Keratinocyte (primary cell): Measurements from ENCODE around the gene PLXNA2. TPM values are rescaled to one million over a fixed set of nuclear protein-coding genes. Genes with fewer than 3 reads are reported as not detected.

ENCODE experiments used
- DNase-seq: peaks from one replicate; pipeline ENCODE4 v3.0.0-alpha.2; 2011; ENCODE audit warnings: low read depth, missing footprints, low spot score
- FAIRE-seq: peaks from 2 replicates; lab custom pipeline; 2011; peaks lifted over from hg19 to GRCh38; lab: Jason Lieb, UNC
- H2AFZ ChIP-seq: 2 replicates; pipeline ENCODE4 v1.6.0; 2012; ENCODE audit warnings: low read length, control low read depth, inconsistent platforms; ENCODE audit not compliant: control insufficient read depth
- H3K27ac ChIP-seq: 2 replicates; pipeline ENCODE4 v1.5.1; 2011; ENCODE audit warnings: low read length; ENCODE audit not compliant: control insufficient read depth, insufficient read depth
- H3K27me3 ChIP-seq: 3 replicates; pipeline ENCODE4 v1.6.0; 2011; ENCODE audit warnings: low read length; ENCODE audit not compliant: control insufficient read depth, insufficient read depth; ENCODE audit errors: extremely low read depth
- H3K36me3 ChIP-seq, 2 experiments: 2 replicates in 1 of 2; 3 replicates in 1 of 2; pipeline ENCODE4 v1.5.1; 2011; ENCODE audit warnings: low read length in 2 of 2, mild to moderate bottlenecking in 1 of 2; ENCODE audit not compliant: control insufficient read depth in 2 of 2, insufficient read depth in 2 of 2; ENCODE audit errors: extremely low read depth in 1 of 2
- H3K4me1 ChIP-seq: 3 replicates; pipeline ENCODE4 v1.5.1; 2011; ENCODE audit warnings: low read length; ENCODE audit not compliant: control insufficient read depth, insufficient read depth; ENCODE audit errors: extremely low read depth
- H3K4me2 ChIP-seq: 3 replicates; pipeline ENCODE4 v1.6.0; 2011; ENCODE audit warnings: low read depth, low read length; ENCODE audit not compliant: control insufficient read depth, insufficient read depth; ENCODE audit errors: extremely low read depth
- H3K4me3 ChIP-seq, 3 experiments: fragments of 200-600 bp in 1 of 3; sonication (generic) in 1 of 3; 2 replicates in 2 of 3; 3 replicates in 1 of 3; pipeline ENCODE4 v1.5.1; 2011 to 2016; ENCODE audit warnings: low read length in 3 of 3, mild to moderate bottlenecking in 3 of 3, control low read depth in 2 of 3, inconsistent platforms in 1 of 3, low read depth in 1 of 3, mixed read lengths in 1 of 3, mixed run types in 1 of 3, moderate library complexity in 1 of 3; ENCODE audit not compliant: control insufficient read depth in 2 of 3, insufficient read depth in 2 of 3; ENCODE audit errors: extremely low read depth in 1 of 3
- H3K79me2 ChIP-seq: 2 replicates; pipeline ENCODE4 v1.6.0; 2012; ENCODE audit warnings: low read length; ENCODE audit not compliant: control insufficient read depth, insufficient read depth
- H3K9ac ChIP-seq: 3 replicates; pipeline ENCODE4 v1.6.0; 2011; ENCODE audit warnings: low read length; ENCODE audit not compliant: control insufficient read depth, insufficient read depth; ENCODE audit errors: extremely low read depth
- H3K9me1 ChIP-seq: 3 replicates; pipeline ENCODE4 v1.6.0; 2011; ENCODE audit warnings: low read length; ENCODE audit not compliant: control insufficient read depth, insufficient read depth; ENCODE audit errors: extremely low read depth
- H3K9me3 ChIP-seq: 2 replicates; pipeline ENCODE4 v1.5.1; 2012; ENCODE audit warnings: low read depth, low read length; ENCODE audit not compliant: control insufficient read depth
- H4K20me1 ChIP-seq: 3 replicates; pipeline ENCODE4 v1.6.0; 2011; ENCODE audit warnings: low read length; ENCODE audit not compliant: control insufficient read depth, insufficient read depth; ENCODE audit errors: extremely low read depth
- CTCF ChIP-seq, 3 experiments: IDR thresholded peaks in 1 of 3; conservative IDR thresholded peaks in 1 of 3; optimal IDR thresholded peaks in 1 of 3; 2 replicates in 2 of 3; 3 replicates in 1 of 3; pipeline versions ENCODE3 to v1.5.1; 2011; ENCODE audit warnings: low read length in 3 of 3, mild to moderate bottlenecking in 3 of 3, moderate library complexity in 2 of 3, control low read depth in 1 of 3, inconsistent platforms in 1 of 3; ENCODE audit not compliant: insufficient read depth in 2 of 3; ENCODE audit errors: extremely low read depth in 1 of 3
- EZH2 ChIP-seq: IDR thresholded peaks from one replicate; pipeline ENCODE4 v1.6.1; 2012; ENCODE audit warnings: inconsistent platforms, mild to moderate bottlenecking, low read length, moderate library complexity
- dilution Hi-C: fragments of 300-500 bp; cut with MboI; formaldehyde crosslinking; loops from one replicate; pipeline ENCODE4 v1.7.0; 2020; ENCODE audit warnings: low sequenced_read_pairs; ENCODE audit not compliant: extremely low pct_ligation_motif_present
- polyA plus RNA-seq, 5 experiments: library from polyadenylated mRNA; depleted of rRNA in 3 of 5; stranded (reverse) in 3 of 5; stranded (forward) in 1 of 5; unstranded in 1 of 5; fragments of >200 nt; gene quantifications; 1 replicate in 1 of 5; 2 replicates in 3 of 5; 3 replicates in 1 of 5; pipeline versions ENCODE4 v1.2.1 to v1.2.3, GENCODE V29; 2011 to 2012; ENCODE audit warnings: missing spikeins in 2 of 5, low read depth in 1 of 5, low replicate concordance in 1 of 5

The PLXNA2 gene
- polyA plus RNA-seq, 1 donor (not counting 4 experiments of a cell fraction or from before 2014, with no cell fraction given) = 6.7 TPM

GRCh38 chr1:208007319-208007937 lies 236.8 kb downstream of the PLXNA2 start:
- no peak overlapping the region for H3K4me2 ChIP-seq

GRCh38 chr1:208006258-208006920 lies 237.8 kb downstream of the PLXNA2 start:
- no peak for DNase-seq
- no peak for FAIRE-seq
- no peak for TF ChIP-seq EZH2
- no peak for TF ChIP-seq CTCF (optimal IDR thresholded peaks at IDR 0.05 in 1 of 3, IDR thresholded peaks at IDR 0.05 in 1 of 3, conservative IDR thresholded peaks at IDR 0.05 in 1 of 3; ENCODE audit: extremely low read depth in 1 of 3, insufficient read depth in 2 of 3, low read length in 3 of 3)

More at GRCh38 chr1:208007319-208007937, 236.8 kb downstream of the PLXNA2 start:
- Histone ChIP-seq H3K27me3 (no peaks in the 10 kb centered on the region), H3K4me1 (no peaks in the 10 kb centered on the region), H3K9me1 (no peaks in the 10 kb centered on the region), H2AFZ (no peak overlapping the region), H3K79me2 (no peaks in the 10 kb centered on the region), H3K27ac (no peak overlapping the region), H3K9me3 (no peaks in the 10 kb centered on the region), H3K9ac (no peak overlapping the region), H3K4me3 (no peak overlapping the region), H4K20me1 (no peaks in the 10 kb centered on the region), H3K36me3 (no peaks in the 10 kb centered on the region)
- dilution Hi-C loops = no loop called here
- DNase-seq (no peak), FAIRE-seq (no peak)
- TF ChIP-seq CTCF (optimal IDR thresholded peaks at IDR 0.05 in 1 of 3, IDR thresholded peaks at IDR 0.05 in 1 of 3, conservative IDR thresholded peaks at IDR 0.05 in 1 of 3; ENCODE audit: extremely low read depth in 1 of 3, insufficient read depth in 2 of 3, low read length in 3 of 3) (no peak), EZH2 (no peak)

More at GRCh38 chr1:208006258-208006920, 237.8 kb downstream of the PLXNA2 start:
- no peaks in the 10 kb centered on the region for H3K79me2 ChIP-seq
- no peak overlapping the region for H3K4me3 ChIP-seq
- H3K36me3 ChIP-seq = no peaks in the 10 kb centered on the region
- H3K9me3 ChIP-seq = no peaks in the 10 kb centered on the region
- no peak overlapping the region for H3K27ac ChIP-seq
- H3K9ac ChIP-seq = no peak overlapping the region
- no peaks in the 10 kb centered on the region for H3K4me1 ChIP-seq
- dilution Hi-C loops = no loop called here
- no peaks in the 10 kb centered on the region for H4K20me1 ChIP-seq
- no peak overlapping the region for H2AFZ ChIP-seq
- H3K4me2 ChIP-seq = no peak overlapping the region
- no peaks in the 10 kb centered on the region for H3K27me3 ChIP-seq
- H3K9me1 ChIP-seq = no peaks in the 10 kb centered on the region
